Measurements from ENCODE around the gene TRNAU1AP. TPM values are rescaled to one million over a fixed set of nuclear protein-coding genes. Genes with fewer than 3 reads are reported as not detected.

The TRNAU1AP gene
- total RNA-seq, 4 donors from 2014 or later, result 5.3 to 19.7 (median 12.0) TPM

GRCh38 chr1:28606771-28607170 lies 53.9 kb downstream of the TRNAU1AP start:
- ATAC-seq, result no peak
- TF ChIP-seq CTCF (IDR thresholded peaks at IDR 0.05 in 4 of 5, conservative IDR thresholded peaks at IDR 0.05 in 1 of 5) (no peak), POLR2A (IDR thresholded peaks at IDR 0.05) (no peak)
- intact Hi-C loops (cut with DNase I; ENCODE audit: low total_unique reads) (no loop called here), in situ Hi-C loops (cut with MboI; ENCODE audit: low sequenced_read_pairs in 4 of 4) (loop anchor here in 2 of 4 donors (10.0 to 25.0 kb wide), 2 partner anchors 92 to 94 kb away; partner anchors contain the start of gene RCC1 (in 1 of the 2))
- Histone ChIP-seq H3K27ac (no peak overlapping the region), H3K27me3 (no peaks in the 10 kb centered on the region), H3K9me3 (no peaks in the 10 kb centered on the region), H3K36me3 (peaks cover 0 to 83% of the 10 kb centered on the region in 2 donors), H3K4me3 (no peak overlapping the region), H3K4me1 (no peaks in the 10 kb centered on the region)
- no peak for DNase-seq

GRCh38 chr1:28613175-28613574 lies 60.3 kb downstream of the TRNAU1AP start:
- ATAC-seq, result no peak
- Histone ChIP-seq H3K27ac (no peak overlapping the region), H3K36me3 (peaks cover 6 to 89% of the 10 kb centered on the region in 2 donors), H3K4me1 (no peaks in the 10 kb centered on the region), H3K9me3 (no peaks in the 10 kb centered on the region), H3K27me3 (no peaks in the 10 kb centered on the region), H3K4me3 (no peak overlapping the region)
- intact Hi-C loops (cut with DNase I; ENCODE audit: low total_unique reads), result no loop called here
- DNase-seq, result no peak
- in situ Hi-C loops (cut with MboI; ENCODE audit: low sequenced_read_pairs in 4 of 4), result loop anchor here in 1 of 4 donors (25.0 kb wide), 1 partner anchor 101 kb away; the partner anchor contains the start of gene RCC1
- no peak for TF ChIP-seq POLR2A (IDR thresholded peaks at IDR 0.05)
- TF ChIP-seq CTCF (IDR thresholded peaks at IDR 0.05 in 4 of 5, conservative IDR thresholded peaks at IDR 0.05 in 1 of 5), result no peak

Other genes starting within 250 kb of the TRNAU1AP start
- 10 to 100 TPM in 2 of 4 donors, 1 to 10 TPM in 2; 6.5 to 15.0 (median 10.1) TPM for gene MED18, start 224.0 kb upstream of the TRNAU1AP start, total RNA-seq
- gene PHACTR4, start 183.3 kb upstream of the TRNAU1AP start, total RNA-seq, result 10 to 100 TPM in 3 of 4 donors, 1 to 10 TPM in 1; 9.1 to 17.7 (median 13.4) TPM
- 10 to 100 TPM in 2 of 4 donors, 1 to 10 TPM in 2; 6.1 to 24.5 (median 13.7) TPM for gene RCC1, start 47.0 kb upstream of the TRNAU1AP start, total RNA-seq
- gene RAB42, start 39.2 kb downstream of the TRNAU1AP start, total RNA-seq, result under 1 TPM in 2 of 4 donors, not detected in 2; 0.62 to 0.87 TPM
- 10 to 100 TPM; 33.5 to 81.6 (median 65.0) TPM for gene TAF12, start 90.0 kb downstream of the TRNAU1AP start, total RNA-seq
- gene RNU11, start 95.5 kb downstream of the TRNAU1AP start, total RNA-seq, result not detected
- gene GMEB1, start 115.7 kb downstream of the TRNAU1AP start, total RNA-seq, result 10 to 100 TPM in 2 of 4 donors, 1 to 10 TPM in 2; 6.2 to 12.0 (median 9.2) TPM
- gene YTHDF2, start 183.9 kb downstream of the TRNAU1AP start, total RNA-seq, result 10 to 100 TPM; 35.6 to 50.6 (median 47.0) TPM

Measured in gastrocnemius medialis (tissue), 4 donors.